HEK293T (cell line): ENCODE measurements around the gene SGPL1.

Experiments used
- BHLHE40 ChIP-seq: fragments of 450-650 bp; IDR thresholded peaks from 2 replicates; pipeline ENCODE4 v1.6.1; 2016; ENCODE audit warnings: mild to moderate bottlenecking, moderate library complexity, borderline replicate concordance
- CTBP1 ChIP-seq: fragments of 450-650 bp; IDR thresholded peaks from 2 replicates; pipeline ENCODE4 v1.6.1; 2016; ENCODE audit warnings: borderline replicate concordance
- FOXM1 ChIP-seq: fragments of 450-650 bp; IDR thresholded peaks from 2 replicates; pipeline ENCODE4 v1.6.1; 2017; ENCODE audit warnings: mild to moderate bottlenecking, borderline replicate concordance
- HDGF ChIP-seq: fragments of 450-650 bp; IDR thresholded peaks from 2 replicates; pipeline ENCODE4 v1.6.1; 2017; ENCODE audit warnings: antibody characterized with exemption, borderline replicate concordance
- L3MBTL2 ChIP-seq: fragments of 450-650 bp; conservative IDR thresholded peaks from 2 replicates; pipeline ENCODE4 v1.6.1; 2016; ENCODE audit warnings: mild to moderate bottlenecking
- NFRKB ChIP-seq: fragments of 450-650 bp; IDR thresholded peaks from 2 replicates; pipeline ENCODE4 v1.6.1; 2016; ENCODE audit warnings: mild to moderate bottlenecking, moderate library complexity
- SP1 ChIP-seq: fragments of 450-650 bp; IDR thresholded peaks from 2 replicates; pipeline ENCODE4 v1.6.1; 2017
- SUZ12 ChIP-seq: fragments of 450-650 bp; IDR thresholded peaks from 2 replicates; pipeline ENCODE4 v1.6.1; 2016; ENCODE audit warnings: mild to moderate bottlenecking
- TF ChIP-seq, protein P1 (sequence below): fragments of 450-650 bp; IDR thresholded peaks from 2 replicates; pipeline ENCODE4 v1.6.1; 2016

DNA sequence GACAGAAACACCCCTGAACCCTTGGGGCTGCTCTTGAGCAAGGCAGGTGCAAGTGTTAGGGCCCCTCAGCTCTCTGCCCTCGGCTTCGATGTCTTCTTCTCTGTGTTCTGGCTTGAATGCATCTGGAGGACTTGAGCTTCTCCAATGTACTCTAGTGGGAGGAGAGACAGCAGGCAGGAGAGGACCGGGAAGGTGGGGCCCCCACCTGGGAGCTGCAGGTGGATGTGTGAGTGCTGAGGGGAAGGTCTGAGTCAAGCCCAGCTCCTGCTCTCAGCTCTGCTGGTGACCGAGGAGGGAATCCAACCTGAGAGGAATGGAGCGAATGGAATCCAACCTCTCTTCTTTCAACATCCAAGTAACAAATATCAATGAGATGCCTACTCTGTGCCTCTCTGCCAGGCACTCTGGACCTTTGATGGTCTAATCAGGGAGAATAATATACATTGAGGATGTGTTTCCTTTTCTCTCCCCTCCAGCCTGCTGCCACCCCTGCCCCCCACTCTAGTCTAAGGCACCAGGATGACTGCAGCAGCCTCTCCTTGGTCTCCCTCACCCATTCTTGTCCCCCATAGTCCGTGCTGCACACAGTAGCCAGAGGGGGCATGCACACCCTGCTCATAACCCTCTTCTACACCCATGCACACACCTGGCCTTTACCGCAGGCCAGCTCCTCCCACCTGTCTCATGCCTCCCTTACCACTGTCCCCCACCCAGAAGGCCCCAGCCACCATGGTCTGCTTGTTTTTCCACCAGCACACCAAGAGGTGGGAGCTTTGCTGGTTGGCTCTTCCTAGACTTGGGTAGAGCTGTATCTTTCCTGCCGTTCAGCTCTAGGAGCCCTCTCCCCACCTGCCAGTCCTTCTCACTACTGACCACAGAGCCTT lies 44.2 kb upstream of the SGPL1 start:
- TF ChIP-seq SP1: no peak
- no peak for TF ChIP-seq HDGF
- TF ChIP-seq FOXM1: no peak
- TF ChIP-seq L3MBTL2: no peak
- no peak for TF ChIP-seq CTBP1
- no peak for TF ChIP-seq BHLHE40
- TF ChIP-seq, protein P1, sequence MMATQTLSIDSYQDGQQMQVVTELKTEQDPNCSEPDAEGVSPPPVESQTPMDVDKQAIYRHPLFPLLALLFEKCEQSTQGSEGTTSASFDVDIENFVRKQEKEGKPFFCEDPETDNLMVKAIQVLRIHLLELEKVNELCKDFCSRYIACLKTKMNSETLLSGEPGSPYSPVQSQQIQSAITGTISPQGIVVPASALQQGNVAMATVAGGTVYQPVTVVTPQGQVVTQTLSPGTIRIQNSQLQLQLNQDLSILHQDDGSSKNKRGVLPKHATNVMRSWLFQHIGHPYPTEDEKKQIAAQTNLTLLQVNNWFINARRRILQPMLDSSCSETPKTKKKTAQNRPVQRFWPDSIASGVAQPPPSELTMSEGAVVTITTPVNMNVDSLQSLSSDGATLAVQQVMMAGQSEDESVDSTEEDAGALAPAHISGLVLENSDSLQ: no peak
- no peak for TF ChIP-seq SUZ12
- TF ChIP-seq NFRKB: no peak
